Measurements from ENCODE around the gene RBCK1.

The RBCK1 gene

DNA sequence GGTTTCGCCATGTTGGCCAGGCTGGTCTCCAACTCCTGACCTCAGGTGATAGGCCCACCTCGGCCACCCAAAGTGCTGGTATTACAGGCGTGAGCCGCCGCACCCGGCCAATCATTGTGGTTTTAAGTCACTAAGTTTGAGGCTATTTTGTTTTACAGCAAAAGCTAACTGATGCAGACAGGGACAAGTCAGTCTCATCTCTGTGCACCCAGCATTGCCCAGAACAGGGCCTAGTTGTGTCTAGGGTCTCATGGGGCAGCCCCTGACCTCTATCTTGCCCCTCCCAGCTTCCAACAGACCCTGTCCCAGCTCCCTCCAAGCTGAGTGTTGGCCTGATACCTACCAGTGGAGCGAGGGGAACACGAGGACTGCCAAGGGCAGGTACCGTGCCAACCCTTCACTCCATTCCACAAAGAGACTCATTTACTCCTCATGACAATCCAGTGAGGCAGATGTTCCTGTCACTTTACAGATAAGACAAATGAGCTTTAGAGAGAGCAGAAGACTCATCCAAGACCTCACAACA is 8.9 kb upstream of the RBCK1 start:
- DNase-seq (ENCODE audit: low read depth), result no peak

DNA sequence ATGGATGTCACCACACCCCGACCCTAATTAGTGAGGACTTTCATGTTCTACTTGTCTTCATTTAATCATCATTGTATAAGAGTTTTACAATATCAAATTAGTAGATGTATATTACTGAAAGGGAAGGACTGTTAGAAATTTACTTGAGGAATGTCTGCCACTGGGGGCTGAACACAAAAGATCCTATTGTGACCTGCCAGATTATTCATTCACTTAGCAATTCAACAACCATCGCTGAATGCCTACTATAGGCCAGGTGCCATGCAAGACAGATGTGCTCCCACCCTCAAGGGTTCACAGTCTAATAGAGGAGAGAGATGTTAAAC is 8.0 kb upstream of the RBCK1 start:
- no peak for DNase-seq (ENCODE audit: low read depth)

DNA sequence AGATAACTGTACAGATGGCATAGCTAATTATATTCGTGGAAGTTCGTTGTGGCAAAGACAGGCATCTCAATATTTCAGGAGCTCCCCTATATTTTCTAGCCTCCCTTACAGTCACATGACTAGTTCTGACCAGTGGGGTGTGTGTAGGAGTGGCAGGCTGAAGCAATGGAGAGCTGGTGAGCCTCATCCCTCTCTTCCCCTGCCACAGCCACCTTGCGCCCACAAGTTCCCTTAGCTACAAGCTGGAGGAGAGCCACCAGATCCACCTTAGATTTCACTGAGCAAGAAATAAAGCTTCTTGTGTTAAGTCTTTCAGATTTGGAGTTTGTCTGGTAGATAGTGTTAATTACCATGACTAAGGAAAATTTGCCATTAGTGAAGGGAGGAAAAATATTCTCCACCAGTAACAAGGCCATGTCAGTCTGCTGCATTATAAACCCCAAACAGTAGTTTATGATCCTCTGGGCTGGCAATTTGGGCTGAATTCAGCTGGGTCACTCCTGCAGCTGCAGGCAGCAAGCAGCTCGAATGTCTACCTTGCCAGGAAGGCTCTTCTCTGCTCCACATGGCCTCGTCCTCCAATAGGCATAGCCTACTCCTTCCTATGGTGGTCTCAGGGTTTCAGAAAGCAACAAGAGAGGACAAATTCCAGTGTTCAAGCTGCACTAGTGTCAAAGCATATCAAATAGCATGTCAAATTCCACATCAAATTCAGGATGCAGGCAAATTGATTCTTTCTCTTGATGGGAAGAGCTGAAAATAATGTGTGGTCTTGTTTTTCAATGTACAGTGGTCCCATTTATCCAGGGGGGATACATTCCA is 7.4 kb upstream of the RBCK1 start:
- DNase-seq (ENCODE audit: low read depth), result no peak

DNA sequence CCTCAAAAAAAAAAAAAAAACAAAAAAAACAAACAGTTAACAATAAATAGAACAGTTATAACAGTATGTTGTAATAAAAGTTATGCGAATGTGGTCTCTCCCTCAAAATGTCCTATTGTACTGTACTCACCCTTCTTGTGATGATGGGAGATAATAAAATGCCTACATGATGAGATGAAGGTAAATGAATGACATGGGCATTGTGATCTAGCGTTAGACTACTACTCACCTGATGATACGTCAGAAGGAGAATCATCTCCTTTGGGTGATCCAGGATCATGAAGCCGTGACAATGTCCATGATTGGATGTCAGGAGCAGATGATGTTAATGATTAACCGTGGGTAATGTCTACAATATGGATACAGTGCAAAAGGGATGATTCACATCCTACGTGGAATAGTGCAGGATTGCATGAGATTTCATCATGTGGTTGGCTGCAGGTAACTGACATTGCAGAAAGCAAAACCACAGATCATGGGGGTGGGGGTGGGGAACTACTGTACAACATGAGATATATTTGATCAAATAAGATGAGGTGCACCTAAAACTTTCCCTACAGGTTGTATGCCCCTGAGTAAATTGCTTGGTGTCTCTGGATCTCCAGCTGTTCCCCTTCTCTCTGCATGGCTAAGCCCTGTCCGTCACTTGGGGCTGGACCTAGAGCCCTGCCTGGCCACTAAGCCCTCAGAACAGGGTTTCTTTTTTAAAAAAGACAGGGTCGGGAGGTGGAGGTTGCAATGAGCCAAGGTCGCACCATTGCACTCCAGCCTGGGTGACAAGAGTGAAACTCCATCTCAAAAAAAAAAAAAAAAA is 6.2 kb upstream of the RBCK1 start:
- DNase-seq (ENCODE audit: low read depth), result peak; percentile 55

DNA sequence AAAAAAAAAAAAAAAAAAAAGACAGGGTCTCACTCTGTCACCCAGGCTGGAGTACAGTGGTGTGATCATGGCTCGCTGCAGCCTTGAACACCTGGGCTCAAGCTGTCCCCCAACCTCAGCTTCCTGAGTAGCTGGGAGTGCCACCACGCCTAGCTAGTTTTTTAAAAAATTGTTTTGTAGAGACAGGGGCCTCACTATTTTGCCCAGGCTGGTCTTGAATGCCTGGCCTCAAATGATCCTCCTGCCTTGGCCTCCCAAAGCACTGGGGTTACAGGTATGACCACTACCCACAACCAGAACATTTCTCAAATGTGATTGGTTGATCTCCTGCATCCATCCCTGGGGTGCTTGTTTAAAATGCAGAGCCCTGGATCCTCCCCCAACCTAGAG is 5.6 kb upstream of the RBCK1 start:
- no peak for DNase-seq (ENCODE audit: low read depth)

DNA sequence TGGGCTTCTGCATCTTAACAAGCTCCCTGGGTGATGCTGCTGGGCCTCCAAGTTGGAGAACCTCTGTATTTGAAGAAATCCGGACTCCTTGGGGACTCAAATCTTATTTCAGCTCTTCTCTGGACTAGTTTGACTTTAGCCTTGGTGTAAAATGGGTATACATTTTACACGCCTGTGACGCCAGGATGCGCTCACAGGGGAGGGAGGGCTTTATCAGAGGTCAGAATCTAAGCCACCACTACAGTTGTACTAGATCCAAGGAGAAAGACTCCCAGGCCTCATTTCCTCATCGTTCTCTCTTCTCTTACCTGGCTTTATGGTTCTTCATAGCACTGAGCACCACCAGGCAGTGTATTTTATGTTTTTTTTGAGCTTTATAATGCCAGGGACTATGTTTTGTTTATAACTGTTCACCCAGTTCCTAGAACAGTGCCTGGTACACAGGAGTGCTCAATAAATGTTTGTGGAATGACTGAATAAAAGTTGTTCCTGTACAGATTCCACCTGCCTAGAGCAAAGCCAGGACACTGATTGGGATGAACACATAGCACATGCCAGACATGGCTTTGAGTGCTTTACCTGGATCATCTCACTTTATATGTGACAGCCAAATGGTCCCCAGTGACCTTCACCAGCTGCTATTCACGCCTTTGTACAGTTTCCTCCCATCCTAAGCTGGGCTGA is 5.1 kb upstream of the RBCK1 start:
- DNase-seq (ENCODE audit: low read depth), result no peak

DNA sequence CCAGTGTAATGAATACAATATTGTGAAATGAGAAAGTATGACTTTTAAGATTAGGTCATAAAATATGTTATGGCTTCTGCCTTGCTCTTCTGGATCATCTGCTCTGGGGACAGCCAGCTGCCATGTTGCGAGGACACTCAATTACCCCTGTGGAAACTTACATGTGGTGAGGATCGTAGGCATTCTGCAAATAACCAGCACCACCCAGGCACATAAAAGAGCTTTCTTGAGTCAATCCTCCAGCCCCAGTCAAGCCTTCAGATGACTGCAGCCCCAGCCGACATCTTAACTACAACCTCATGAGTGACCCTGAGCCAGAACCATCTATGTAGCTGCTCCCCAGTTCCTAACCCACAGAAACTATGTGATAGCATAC is 4.5 kb upstream of the RBCK1 start:
- no peak for DNase-seq (ENCODE audit: low read depth)

DNA sequence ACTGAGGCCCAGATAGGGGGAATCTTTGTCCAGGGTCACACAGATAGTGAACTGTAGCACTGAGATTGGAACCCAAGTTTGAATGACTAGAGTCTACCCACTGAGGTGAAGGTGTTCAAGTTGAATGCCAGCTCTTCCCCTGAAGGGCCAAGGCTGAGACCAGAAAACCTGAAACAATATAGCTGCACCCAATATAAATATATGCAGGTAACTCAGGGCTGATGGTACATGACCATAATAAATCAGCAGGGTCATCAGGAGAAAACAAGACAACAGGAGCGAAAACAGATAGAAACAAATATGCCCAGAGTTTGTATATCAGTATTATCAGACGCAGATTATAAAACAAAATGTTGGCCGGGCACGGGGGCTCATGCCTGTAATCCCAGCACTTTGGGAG is 4.0 kb upstream of the RBCK1 start:
- DNase-seq (ENCODE audit: low read depth), result no peak

DNA sequence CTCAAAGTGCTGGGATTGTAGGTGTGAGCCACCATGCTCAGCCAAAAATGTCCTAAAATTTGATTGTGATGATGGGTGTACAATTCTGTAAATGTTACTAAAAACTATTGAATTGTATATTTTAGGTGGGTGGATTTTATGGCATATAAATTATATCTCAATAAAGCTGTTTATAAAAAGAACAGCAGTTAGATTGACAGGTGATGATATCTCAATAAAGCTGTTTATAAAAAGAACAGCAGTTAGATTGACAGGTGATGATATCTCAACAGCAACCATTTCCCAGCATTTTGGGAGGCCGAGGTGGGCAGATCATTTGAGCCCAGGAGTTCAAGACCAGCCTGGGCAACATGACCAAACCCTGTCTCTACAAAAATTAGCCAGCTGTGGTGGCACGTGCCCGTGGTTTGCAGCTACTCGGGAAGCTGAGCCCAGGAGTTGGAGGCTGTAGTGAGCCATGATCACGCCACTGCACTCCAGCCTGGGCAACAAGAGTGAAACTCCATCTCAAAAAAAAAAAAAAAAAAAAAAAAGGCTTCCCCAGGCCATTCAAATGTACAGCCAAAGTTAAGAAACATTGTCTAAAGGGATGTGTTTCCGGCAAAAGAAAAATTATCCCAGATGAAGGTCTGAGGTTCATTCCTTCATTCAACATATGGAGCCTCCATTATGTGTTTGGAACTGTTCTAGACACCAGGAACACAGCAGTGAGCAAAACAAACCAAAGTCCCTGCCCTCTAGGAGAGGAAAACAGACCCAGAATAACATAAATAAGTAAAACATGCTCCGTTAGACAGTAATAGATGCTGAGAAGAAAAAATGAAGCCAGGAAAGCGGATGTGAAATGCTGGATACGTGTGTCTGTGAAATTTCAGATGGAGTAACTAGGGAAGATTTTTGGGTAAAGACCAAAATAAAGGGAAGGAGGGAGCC is 1.6 kb upstream of the RBCK1 start:
- DNase-seq (ENCODE audit: low read depth), result no peak

DNA sequence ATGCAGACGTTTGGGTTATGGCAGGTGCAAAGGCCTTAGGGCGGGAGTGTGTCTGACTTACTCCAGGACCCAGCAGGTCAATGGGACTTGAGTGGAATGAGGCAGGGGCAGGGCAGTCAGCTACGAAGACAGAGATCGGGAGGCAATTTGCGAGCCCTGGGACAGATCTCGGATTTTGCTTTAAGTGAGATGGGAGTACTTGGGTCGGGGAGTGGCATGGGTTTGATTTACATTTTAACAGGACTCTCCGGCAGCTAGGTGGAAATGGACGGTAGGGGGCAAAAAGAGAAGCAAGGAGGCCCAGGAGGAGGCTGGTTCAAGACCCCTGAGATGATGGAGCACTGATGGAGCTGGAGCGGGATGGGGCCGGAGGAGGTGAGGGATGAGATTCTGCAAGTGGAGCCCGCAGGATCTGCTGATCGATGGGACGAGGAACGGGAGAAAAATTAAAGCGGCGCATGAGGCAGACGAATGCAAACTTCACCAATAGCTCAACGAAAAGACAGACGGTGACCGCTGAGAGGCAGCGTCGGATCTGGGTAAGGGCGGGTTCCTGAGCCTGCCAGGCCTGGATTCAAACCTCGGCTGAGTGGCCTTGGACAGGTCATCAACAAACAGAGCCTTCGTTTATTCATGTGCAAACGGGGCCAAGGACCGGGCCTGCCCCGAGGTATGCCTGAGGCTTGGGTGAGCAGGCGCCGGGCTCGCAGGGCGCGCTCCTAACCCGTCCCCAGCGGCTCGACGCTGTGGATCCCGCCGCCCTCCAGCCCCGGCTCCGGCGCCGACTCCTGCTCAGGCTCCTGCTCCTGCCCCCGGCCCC is 756 bp upstream of the RBCK1 start:
- DNase-seq (ENCODE audit: low read depth), result peak; percentile 79

DNA sequence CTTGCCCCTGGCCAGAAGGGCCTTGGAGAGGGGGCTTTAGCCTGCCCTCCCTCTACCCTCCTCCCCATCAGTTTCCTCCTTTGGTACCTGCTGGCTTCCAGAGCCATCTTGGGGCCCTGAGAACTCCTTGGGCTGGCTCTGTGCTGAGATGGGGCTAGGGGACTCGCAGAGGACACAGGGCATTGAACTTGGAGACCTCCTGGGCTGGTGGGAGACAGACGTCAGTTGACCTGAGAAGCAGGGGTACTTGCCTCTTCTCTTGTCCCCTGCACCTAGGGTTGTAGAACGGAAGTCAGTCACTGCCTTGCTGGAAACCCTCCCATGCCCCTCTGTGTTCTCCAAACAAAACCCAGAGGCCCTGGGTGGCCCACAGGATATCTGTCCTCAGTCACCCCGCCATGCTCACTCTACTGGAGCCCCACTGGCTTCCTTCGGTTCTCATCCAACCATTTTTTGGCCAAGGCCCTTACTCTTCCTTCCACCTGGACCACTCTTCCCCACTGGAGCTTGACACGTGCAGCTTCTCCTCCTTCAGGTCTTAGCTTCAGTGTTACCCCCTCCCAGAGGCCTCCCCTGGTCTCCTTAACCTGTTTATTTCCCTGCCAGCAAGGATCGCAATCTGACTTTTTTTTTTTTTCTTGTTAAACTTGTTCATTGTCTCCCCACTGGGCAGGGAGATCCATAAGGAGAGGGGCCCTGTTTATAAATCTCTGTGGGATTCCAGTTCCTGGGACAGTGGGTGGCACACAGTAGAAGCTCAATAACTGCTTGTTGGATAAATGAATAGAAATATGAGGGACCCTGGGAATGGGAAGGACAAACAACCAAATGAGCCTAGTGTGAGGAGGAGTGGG is 971 bp downstream of the RBCK1 start:
- no peak for DNase-seq (ENCODE audit: low read depth)

DNA sequence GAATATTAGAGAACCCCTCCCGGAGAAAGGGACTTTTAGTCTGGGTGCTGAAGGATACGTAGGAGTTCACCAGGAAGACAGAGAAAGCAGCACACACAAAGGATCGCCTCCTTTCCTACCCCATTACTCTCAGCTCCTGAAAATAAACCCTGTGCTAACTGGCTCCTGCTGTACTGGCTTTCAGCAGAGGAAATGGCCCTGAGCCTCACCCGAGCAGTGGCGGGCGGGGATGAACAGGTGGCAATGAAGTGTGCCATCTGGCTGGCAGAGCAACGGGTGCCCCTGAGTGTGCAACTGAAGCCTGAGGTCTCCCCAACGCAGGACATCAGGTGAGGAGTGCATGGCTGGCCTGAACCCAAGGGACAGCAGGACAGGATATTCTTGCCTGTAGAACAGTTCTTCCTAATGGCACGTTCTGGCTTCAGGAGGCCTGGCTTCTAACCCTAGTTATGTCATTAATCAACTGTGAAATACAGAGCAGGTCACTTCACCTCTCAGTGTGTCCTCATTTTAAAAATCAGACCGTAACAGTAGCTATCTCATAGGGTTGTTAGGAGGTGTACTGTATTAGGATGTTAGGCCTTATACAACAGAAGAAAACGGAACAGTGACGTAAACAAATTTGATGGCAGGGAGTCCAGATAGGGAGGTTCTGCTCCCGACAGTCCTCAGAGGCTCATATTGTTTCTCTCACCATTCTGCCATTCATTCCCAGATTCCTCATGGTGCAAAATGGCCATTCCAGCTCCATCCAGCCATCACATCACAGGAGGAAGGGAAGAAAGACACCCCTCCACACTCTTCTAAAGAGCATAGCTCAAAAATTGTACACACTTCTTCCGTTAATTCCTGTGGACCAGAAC is 1.8 kb downstream of the RBCK1 start:
- DNase-seq (ENCODE audit: low read depth), result no peak

DNA sequence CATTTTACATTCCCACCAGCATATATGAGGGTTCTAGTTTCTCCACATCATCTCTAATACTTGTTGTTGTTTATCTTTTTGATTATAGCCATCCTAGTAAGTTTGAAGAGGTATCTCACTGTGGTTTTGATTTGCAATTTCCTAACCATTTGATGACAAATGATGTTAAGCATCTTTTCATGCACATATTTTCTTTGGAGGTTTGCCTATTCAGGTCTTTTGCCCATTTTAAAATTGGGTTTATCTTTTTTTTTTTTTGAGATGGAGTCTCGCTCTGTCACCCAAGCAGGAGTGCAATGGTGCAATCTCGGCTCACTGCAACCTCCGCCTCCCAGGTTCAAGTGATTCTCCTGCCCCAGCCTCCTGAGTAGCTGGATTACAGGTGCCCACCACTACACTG is 4.0 kb downstream of the RBCK1 start:
- no peak for DNase-seq (ENCODE audit: low read depth)

DNA sequence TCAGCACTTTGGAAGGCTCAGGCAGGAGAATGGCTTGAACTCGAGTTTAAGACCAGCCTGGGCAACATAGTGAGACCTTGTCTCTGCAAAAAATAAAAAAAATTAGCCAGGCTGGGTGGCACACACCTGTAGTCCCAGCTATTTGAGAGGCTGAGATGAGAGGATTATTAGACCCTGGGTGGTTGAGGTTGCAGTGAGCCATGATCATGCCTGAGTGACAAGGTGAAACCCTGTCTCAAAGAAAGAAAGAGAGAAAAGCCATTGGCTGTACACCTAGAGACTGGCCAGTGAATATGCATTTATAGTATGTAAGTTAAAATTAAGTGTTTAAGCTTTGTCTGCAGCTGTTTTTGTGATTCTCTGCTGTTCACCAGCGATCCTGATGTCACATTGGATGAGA is 6.1 kb downstream of the RBCK1 start:
- no peak for DNase-seq (ENCODE audit: low read depth)

DNA sequence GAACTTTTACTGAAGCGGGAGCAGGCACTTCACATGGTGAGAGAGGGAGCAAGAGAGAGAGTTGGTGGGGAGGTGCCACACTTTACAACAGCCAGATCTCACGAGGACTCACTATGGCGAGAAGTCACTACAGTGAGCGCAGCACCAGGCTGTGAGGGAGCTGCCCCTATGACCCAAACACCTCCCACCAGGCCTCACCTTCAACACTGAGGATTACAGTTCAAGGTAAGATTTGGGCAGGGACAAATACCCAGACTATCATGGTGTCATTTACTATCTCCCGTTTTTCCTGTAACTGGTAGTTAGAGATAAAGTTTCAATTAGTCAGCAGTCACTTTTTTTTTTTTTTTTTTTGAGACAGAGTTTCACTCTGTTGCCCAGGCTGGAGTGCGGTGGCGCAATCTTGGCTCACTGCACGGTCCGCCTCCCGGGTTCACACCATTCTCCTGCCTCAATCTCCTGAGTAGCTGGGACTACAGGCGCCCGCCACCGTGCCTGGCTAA is 7.8 kb downstream of the RBCK1 start:
- DNase-seq (ENCODE audit: low read depth), result no peak

DNA sequence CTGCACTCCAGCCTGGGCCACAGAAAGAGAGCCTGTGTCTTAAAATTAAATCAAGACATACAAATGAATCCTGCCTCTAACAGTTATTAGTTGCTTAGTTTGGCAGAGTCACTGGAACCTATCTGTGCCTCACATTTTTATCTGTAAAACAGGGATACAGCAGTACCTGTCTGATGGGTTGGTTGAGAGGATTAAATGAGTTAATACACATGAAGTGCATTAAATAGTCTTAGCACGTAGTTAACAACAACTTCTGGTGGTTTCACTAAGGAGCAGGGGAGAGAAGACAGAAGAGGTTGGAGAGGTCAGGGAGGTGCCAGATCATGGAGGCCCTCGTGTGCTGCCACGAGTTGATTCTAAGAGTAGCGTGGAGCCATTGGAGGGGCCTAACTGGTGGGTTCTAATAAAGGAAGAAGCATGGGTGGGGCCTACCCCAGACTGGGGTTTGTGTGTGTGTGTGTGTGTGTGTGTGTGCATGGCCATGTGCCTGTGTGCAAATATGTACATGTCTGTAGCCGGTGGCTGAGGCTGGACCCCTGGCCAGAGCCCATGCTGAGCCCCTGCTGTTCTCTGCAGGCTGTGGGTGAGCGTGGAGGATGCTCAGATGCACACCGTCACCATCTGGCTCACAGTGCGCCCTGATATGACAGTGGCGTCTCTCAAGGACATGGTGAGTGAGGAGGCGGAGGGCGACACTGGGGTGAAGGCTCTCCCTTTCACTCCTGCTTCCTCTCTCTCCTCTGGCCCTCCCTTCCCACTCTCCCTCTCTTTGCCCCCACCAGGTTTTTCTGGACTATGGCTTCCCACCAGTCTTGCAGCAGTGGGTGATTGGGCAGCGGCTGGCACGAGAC is 9.1 kb downstream of the RBCK1 start:
- DNase-seq (ENCODE audit: low read depth), result no peak

DNA sequence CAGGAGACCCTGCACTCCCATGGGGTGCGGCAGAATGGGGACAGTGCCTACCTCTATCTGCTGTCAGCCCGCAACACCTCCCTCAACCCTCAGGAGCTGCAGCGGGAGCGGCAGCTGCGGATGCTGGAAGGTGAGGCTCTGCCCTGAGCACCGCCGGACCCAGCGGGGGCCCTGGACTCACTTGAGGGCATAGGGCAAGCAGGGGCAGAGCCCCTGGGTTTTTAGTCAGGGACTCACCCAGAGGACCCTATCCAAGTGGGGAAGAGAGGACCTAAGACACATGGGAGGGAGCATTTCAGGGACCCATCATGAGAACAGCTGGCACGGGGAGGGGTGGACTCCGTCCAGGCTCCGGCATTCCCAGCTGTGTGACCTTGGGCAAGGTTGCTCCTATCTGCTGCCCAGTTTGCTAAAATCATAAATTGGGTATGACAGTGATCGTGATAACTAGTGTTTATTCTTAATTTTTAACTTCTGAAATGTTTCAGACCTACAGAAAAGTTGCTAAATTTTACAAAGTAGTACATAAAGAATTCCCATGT is 9.8 kb downstream of the RBCK1 start:
- DNase-seq (ENCODE audit: low read depth), result no peak
